ENCODE data around the gene PPP1R14B. TPM values are rescaled to one million over a fixed set of nuclear protein-coding genes. Genes with fewer than 3 reads are reported as not detected.

Gene PPP1R14B
- total RNA-seq = 78.9 and 300 TPM in 2 replicates

GRCh38 chr11:64246871-64247728 is at the start of gene PPP1R14B:
TSS of gene PPP1R14B (minus strand) at chr11:64246943. CDS start at chr11:64246673, 270 bp downstream.

GRCh38 chr11:64291262-64291751 is 44.6 kb upstream of the PPP1R14B start, which contains the start of gene KCNK4:
TSS of gene KCNK4 (plus strand) at chr11:64291302. CDS start at chr11:64293019, 1,717 bp downstream.

GRCh38 chr11:64284962-64285884 is 38.5 kb upstream of the PPP1R14B start, which contains the start of gene GPR137:
TSS of gene GPR137 (plus strand) at chr11:64285848. CDS start at chr11:64286525, 677 bp downstream.

GRCh38 chr11:64284048-64284961 is 37.6 kb upstream of the PPP1R14B start, which contains the start of gene BAD:
TSS of gene BAD (minus strand) at chr11:64284665. CDS start at chr11:64284368, 297 bp downstream.

GRCh38 chr11:64251016-64251752 is 4.4 kb upstream of the PPP1R14B start, which contains the start of gene PLCB3:
TSS of gene PLCB3 (plus strand) at chr11:64251530. CDS start at chr11:64251650, 120 bp downstream.

GRCh38 chr11:64240435-64241240 is 6.1 kb downstream of the PPP1R14B start, which contains the start of gene FKBP2:
TSS of gene FKBP2 (plus strand) at chr11:64241095. CDS start at chr11:64242388, 1,293 bp downstream.

GRCh38 chr11:64233913-64234586 is 12.7 kb downstream of the PPP1R14B start, which contains the start of gene VEGFB:
TSS of gene VEGFB (plus strand) at chr11:64234584. CDS start at chr11:64234834, 250 bp downstream.

GRCh38 chr11:64230171-64230984 is 16.4 kb downstream of the PPP1R14B start, which contains the start of gene DNAJC4:
TSS of gene DNAJC4 (plus strand) at chr11:64230548. CDS start at chr11:64230855, 307 bp downstream.

GRCh38 chr11:64225608-64226506 is 20.9 kb downstream of the PPP1R14B start, which contains the start of the genes NUDT22 and TRPT1:
TSS of gene NUDT22 (plus strand) at chr11:64226274. CDS start at chr11:64226653, 379 bp downstream.
TSS of gene TRPT1 (minus strand) at chr11:64226186. CDS start at chr11:64225860, 326 bp downstream.

GRCh38 chr11:64206457-64207255 is 40.1 kb downstream of the PPP1R14B start, which contains the start of gene FERMT3:
TSS of gene FERMT3 (plus strand) at chr11:64206721. CDS start at chr11:64207365, 644 bp downstream.

Other genes starting within 250 kb of the PPP1R14B start
- gene FLRT1, start 211.0 kb downstream of the PPP1R14B start, total RNA-seq = 0.26 and 0.56 TPM in 2 replicates
- 18.4 and 41.7 TPM in 2 replicates for gene MACROD1, start 80.8 kb downstream of the PPP1R14B start, total RNA-seq
- 138 and 185 TPM in 2 replicates for gene STIP1, start 60.8 kb downstream of the PPP1R14B start, total RNA-seq
- gene FERMT3, start 40.2 kb downstream of the PPP1R14B start, total RNA-seq = 3.6 and 8.5 TPM in 2 replicates
- gene TRPT1, start 20.8 kb downstream of the PPP1R14B start, total RNA-seq = 64.4 and 82.9 TPM in 2 replicates
- 39.0 and 63.1 TPM in 2 replicates for gene NUDT22, start 20.7 kb downstream of the PPP1R14B start, total RNA-seq
- gene DNAJC4, start 16.4 kb downstream of the PPP1R14B start, total RNA-seq = 18.0 and 40.4 TPM in 2 replicates
- gene VEGFB, start 12.4 kb downstream of the PPP1R14B start, total RNA-seq = 48.2 and 62.8 TPM in 2 replicates
- 33.4 and 79.1 TPM in 2 replicates for gene FKBP2, start 5.8 kb downstream of the PPP1R14B start, total RNA-seq
- 22.6 and 29.1 TPM in 2 replicates for gene PLCB3, start 4.6 kb upstream of the PPP1R14B start, total RNA-seq
- gene BAD, start 37.7 kb upstream of the PPP1R14B start, total RNA-seq = 106 and 169 TPM in 2 replicates
- gene GPR137, start 38.9 kb upstream of the PPP1R14B start, total RNA-seq = 20.8 and 33.3 TPM in 2 replicates
- not detected in 2 replicates for gene KCNK4, start 44.4 kb upstream of the PPP1R14B start, total RNA-seq
- not detected in 2 replicates for gene CATSPERZ, start 53.4 kb upstream of the PPP1R14B start, total RNA-seq
- gene ESRRA, start 58.6 kb upstream of the PPP1R14B start, total RNA-seq = 35.4 and 38.3 TPM in 2 replicates
- gene TRMT112, start 70.6 kb upstream of the PPP1R14B start, total RNA-seq = 318 and 364 TPM in 2 replicates
- gene PRDX5, start 71.2 kb upstream of the PPP1R14B start, total RNA-seq = 293 and 486 TPM in 2 replicates
- gene CCDC88B, start 93.3 kb upstream of the PPP1R14B start, total RNA-seq = 1.0 and 1.8 TPM in 2 replicates
- 23.2 and 38.4 TPM in 2 replicates for gene RPS6KA4, start 112.2 kb upstream of the PPP1R14B start, total RNA-seq